ENCODE measurements around the gene DESI2.

Gene DESI2

GRCh38 chr1:244755673-244756072 lies 102.7 kb downstream of the DESI2 start:
- H3K27ac ChIP-seq, result peak overlapping the region; percentile 20
- no peak for TF ChIP-seq CTCF (conservative IDR thresholded peaks at IDR 0.05)

DNA sequence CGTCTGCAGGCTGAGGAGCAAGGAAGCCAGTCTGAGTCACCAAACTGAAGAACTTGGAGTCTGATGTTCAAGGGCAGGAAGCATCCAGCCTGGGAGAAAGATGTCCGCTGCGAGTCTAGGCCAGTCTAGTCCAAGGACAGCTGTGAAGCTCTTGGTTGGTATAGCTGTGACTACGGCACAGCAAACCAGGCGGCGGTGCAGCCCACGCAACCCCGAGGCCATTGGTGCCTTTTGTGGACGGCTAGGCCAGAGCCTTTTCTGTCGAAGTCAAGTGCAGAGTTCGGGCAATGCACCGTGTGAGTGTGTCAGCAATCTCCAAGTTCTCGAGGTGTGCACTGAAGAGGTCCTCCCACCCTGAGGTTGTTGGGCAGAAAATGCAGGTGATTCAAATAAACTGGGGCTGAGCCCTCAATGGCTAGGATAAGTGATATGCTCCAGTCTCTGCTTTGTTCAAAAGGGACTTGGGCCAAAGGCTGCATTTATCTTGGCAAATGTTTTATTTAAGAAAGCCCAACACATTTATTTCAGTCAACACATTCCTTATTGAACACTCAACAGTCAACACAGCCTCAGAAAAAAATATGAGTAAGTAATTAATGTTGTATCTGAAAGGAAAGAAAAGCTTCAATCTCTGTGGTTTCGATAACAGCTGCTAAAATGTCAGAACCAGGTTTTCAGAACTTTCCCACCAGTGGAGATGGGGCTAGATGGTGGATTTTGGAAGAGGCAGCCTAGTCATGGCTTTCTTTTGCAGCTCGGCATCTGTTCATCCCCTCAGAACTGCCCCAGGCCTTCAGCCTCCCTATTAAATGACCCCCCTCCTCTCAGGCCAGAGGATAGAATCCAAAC lies 104.4 kb downstream of the DESI2 start:
- TF ChIP-seq CTCF (conservative IDR thresholded peaks at IDR 0.05), result no peak
- peak overlapping the region; percentile 47 for H3K27ac ChIP-seq
